Measurements from ENCODE around the gene PTP4A2. TPM values are rescaled to one million over a fixed set of nuclear protein-coding genes. Genes with fewer than 3 reads are reported as not detected.
"Not testable (repeated sequence)": the region's sequence is repeated elsewhere in the genome, so short reads cannot be mapped to it uniquely, and the experiment has no call there.

PTP4A2 gene
- total RNA-seq, 1 donor from 2014 or later, result 252 TPM

GRCh38 chr1:31902510-31902860, 35.7 kb downstream of the PTP4A2 start:
- ATAC-seq (no peak), DNase-seq (no peak)
- intact Hi-C loops (cut with micrococcal nuclease), result no loop called here

- intact Hi-C loops (cut with micrococcal nuclease), result no loop called here
- ATAC-seq, result no peak
- no peak for DNase-seq
Measured at GRCh38 chr1:31901838-31902509, 36.2 kb downstream of the PTP4A2 start.

GRCh38 chr1:31900790-31901189, 37.4 kb downstream of the PTP4A2 start:
- DNase-seq (no peak), ATAC-seq (no peak)
- intact Hi-C loops (cut with micrococcal nuclease), result no loop called here

- intact Hi-C loops (cut with micrococcal nuclease), result no loop called here
- DNase-seq (no peak), ATAC-seq (no peak)
Measured at GRCh38 chr1:31897526-31898100, 40.6 kb downstream of the PTP4A2 start.

GRCh38 chr1:31895474-31896198, 42.5 kb downstream of the PTP4A2 start:
- intact Hi-C loops (cut with micrococcal nuclease); ATAC-seq; DNase-seq: not testable (repeated sequence)

GRCh38 chr1:31891280-31891679, 46.9 kb downstream of the PTP4A2 start:
- intact Hi-C loops (cut with micrococcal nuclease), result no loop called here
- no peak for ATAC-seq
- no peak for DNase-seq

GRCh38 chr1:31888291-31888690, 49.9 kb downstream of the PTP4A2 start:
- intact Hi-C loops (cut with micrococcal nuclease), result no loop called here
- ATAC-seq (no peak), DNase-seq (no peak)

- no peak for DNase-seq
- ATAC-seq, result no peak
- intact Hi-C loops (cut with micrococcal nuclease), result no loop called here
Measured at GRCh38 chr1:31886866-31887265, 51.3 kb downstream of the PTP4A2 start.

- DNase-seq (no peak), ATAC-seq (no peak)
- intact Hi-C loops (cut with micrococcal nuclease), result no loop called here
Measured at GRCh38 chr1:31885851-31886250, 52.3 kb downstream of the PTP4A2 start.

GRCh38 chr1:31883357-31883942, 54.7 kb downstream of the PTP4A2 start:
- no peak for ATAC-seq
- intact Hi-C loops (cut with micrococcal nuclease), result no loop called here
- DNase-seq, result no peak

GRCh38 chr1:31881688-31882000, 56.5 kb downstream of the PTP4A2 start:
- intact Hi-C loops (cut with micrococcal nuclease), result no loop called here
- DNase-seq, result no peak
- ATAC-seq, result peak; percentile 41

- ATAC-seq, result peak; percentile 44
- DNase-seq, result no peak
- intact Hi-C loops (cut with micrococcal nuclease), result no loop called here
Measured at GRCh38 chr1:31880957-31881687, 57.0 kb downstream of the PTP4A2 start.

GRCh38 chr1:31879981-31880608, 58.1 kb downstream of the PTP4A2 start:
- intact Hi-C loops (cut with micrococcal nuclease), result no loop called here
- peak; percentile 74 for ATAC-seq
- no peak for DNase-seq

GRCh38 chr1:31878058-31878457, 60.1 kb downstream of the PTP4A2 start:
- ATAC-seq (peak; percentile 51), DNase-seq (no peak)
- intact Hi-C loops (cut with micrococcal nuclease), result no loop called here

GRCh38 chr1:31877544-31877943, 60.6 kb downstream of the PTP4A2 start:
- ATAC-seq, result no peak
- no peak for DNase-seq
- intact Hi-C loops (cut with micrococcal nuclease), result no loop called here

GRCh38 chr1:31875636-31876236, 62.4 kb downstream of the PTP4A2 start:
- intact Hi-C loops (cut with micrococcal nuclease), result no loop called here
- ATAC-seq, result no peak

GRCh38 chr1:31874942-31875341, 63.2 kb downstream of the PTP4A2 start:
- intact Hi-C loops (cut with micrococcal nuclease), result no loop called here
- ATAC-seq (no peak), DNase-seq (no peak)

More at GRCh38 chr1:31875636-31876236, 62.4 kb downstream of the PTP4A2 start:
- no peak for DNase-seq

- intact Hi-C loops (cut with micrococcal nuclease), result no loop called here
- ATAC-seq (no peak), DNase-seq (no peak)
Measured at GRCh38 chr1:31872658-31873636, 65.2 kb downstream of the PTP4A2 start.

Data from left ventricle myocardium superior (tissue), 1 donor.